HepG2 (cell line): ENCODE data around the gene ETS1. TPM values are rescaled to one million over a fixed set of nuclear protein-coding genes. Genes with fewer than 3 reads are reported as not detected.

Source experiments
- ATAC-seq: fragments of 200-7000 bp; cut with Tn5 transposase; 3 replicates; pipeline ENCODE4 v1.9.1; 2020; ENCODE audit warnings: mild to moderate bottlenecking, moderate library complexity
- BruUV-seq: library from RNA; stranded (reverse); fragments of 400-500 nt; replicated peaks from 2 replicates; lab custom pipeline; 2021; lab: Mats Ljungman, UMichigan
- CTCF ChIA-PET: fragments of 300-600 bp; formaldehyde crosslinking; extraction: SDS; loops from one replicate; lab custom pipeline; 2021; ENCODE audit warnings: low total read pairs, inconsistent platforms, low intra/inter-chr PET ratio; lab: Yijun Ruan, JAX
- POLR2A ChIA-PET: fragments of 350-600 bp; sonication (Branson Sonifier 250); formaldehyde crosslinking; loops from one replicate; lab custom pipeline; 2020; ENCODE audit warnings: antibody characterized with exemption, inconsistent platforms; lab: Yijun Ruan, JAX
- DNase-seq: peaks from one replicate; pipeline ENCODE4 v3.0.0-alpha.2; 2015; ENCODE audit warnings: low spot score
- FAIRE-seq: peaks from 3 replicates; lab custom pipeline; 2011; peaks lifted over from hg19 to GRCh38; lab: Jason Lieb, UNC
- H2AFZ ChIP-seq: one replicate; pipeline ENCODE4 v1.6.1; 2011; ENCODE audit warnings: low read length, inconsistent platforms
- H3K27ac ChIP-seq: fragments of 300-600 bp; 3 replicates; pipeline ENCODE4 v1.8.0; 2011; ENCODE audit warnings: mixed run types, mild to moderate bottlenecking, mixed read lengths, low read length, inconsistent platforms; ENCODE audit not compliant: insufficient read depth; ENCODE audit errors: extremely low read length
- H3K27me3 ChIP-seq, 2 experiments: fragments of 200-600 bp in 1 of 2; 2 replicates in 1 of 2; 3 replicates in 1 of 2; pipeline versions ENCODE4 v1.6.0 to v1.8.0; 2011; ENCODE audit warnings: low read length in 2 of 2, mild to moderate bottlenecking in 2 of 2, moderate library complexity in 2 of 2, inconsistent platforms in 1 of 2; ENCODE audit not compliant: insufficient read depth in 2 of 2, control insufficient read depth in 1 of 2
- H3K36me3 ChIP-seq, 2 experiments: fragments of 200-600 bp in 1 of 2; replicated peaks in 1 of 2; 2 replicates in 1 of 2; 3 replicates in 1 of 2; pipeline versions ENCODE4 v1.5.1 to v1.8.0; 2011; ENCODE audit warnings: low read length in 2 of 2, inconsistent platforms in 1 of 2; ENCODE audit not compliant: insufficient read depth in 2 of 2, control insufficient read depth in 1 of 2
- H3K4me1 ChIP-seq: 2 replicates; pipeline ENCODE4 v1.5.1; 2012; ENCODE audit warnings: low read length, inconsistent platforms; ENCODE audit not compliant: insufficient read depth
- H3K4me2 ChIP-seq: 2 replicates; pipeline ENCODE4 v1.6.0; 2011; ENCODE audit warnings: low read depth, low read length, inconsistent platforms
- H3K4me3 ChIP-seq, 3 experiments: fragments of 200-600 bp in 1 of 3; sonication (generic), shearing (Covaris generic) in 1 of 3; replicated peaks in 1 of 3; 2 replicates each; pipeline ENCODE4 v1.5.1; 2011 to 2016; ENCODE audit warnings: low read length in 3 of 3, inconsistent platforms in 2 of 3, low read depth in 2 of 3, mild to moderate bottlenecking in 2 of 3, control low read depth in 1 of 3, mixed read lengths in 1 of 3; ENCODE audit not compliant: insufficient read depth in 1 of 3
- H3K79me2 ChIP-seq: one replicate; pipeline ENCODE4 v1.6.1; 2011; ENCODE audit warnings: low read length, inconsistent platforms; ENCODE audit not compliant: insufficient read depth
- H3K9ac ChIP-seq: 2 replicates; pipeline ENCODE4 v1.6.0; 2011; ENCODE audit warnings: mild to moderate bottlenecking, low read depth, low read length, inconsistent platforms; ENCODE audit not compliant: insufficient read depth
- H3K9me3 ChIP-seq: 2 replicates; pipeline ENCODE4 v1.5.1; 2012; ENCODE audit warnings: mild to moderate bottlenecking, low read length
- H4K20me1 ChIP-seq: 2 replicates; pipeline ENCODE4 v1.6.0; 2011; ENCODE audit warnings: inconsistent platforms, mild to moderate bottlenecking, low read length, moderate library complexity; ENCODE audit not compliant: insufficient read depth
- ADNP ChIP-seq: sonication (generic); formaldehyde crosslinking; IDR thresholded peaks from 2 replicates; pipeline ENCODE4 v1.4.0; 2020; ENCODE audit warnings: missing genetic modification reagents
- ARID5B ChIP-seq: IDR thresholded peaks from 2 replicates; pipeline ENCODE4 v1.4.0; 2020; ENCODE audit warnings: mild to moderate bottlenecking, missing genetic modification reagents
- FOXC1 ChIP-seq: sonication (generic); formaldehyde crosslinking; IDR thresholded peaks from 2 replicates; pipeline ENCODE4 v1.8.0; 2022; ENCODE audit warnings: mild to moderate bottlenecking, missing genetic modification reagents, borderline replicate concordance
- JUN ChIP-seq: sonication (generic); formaldehyde crosslinking; IDR thresholded peaks from 2 replicates; pipeline ENCODE4 v1.4.0; 2020; ENCODE audit warnings: mild to moderate bottlenecking, missing genetic modification reagents
- ZNF841 ChIP-seq: sonication (generic); formaldehyde crosslinking; IDR thresholded peaks from 2 replicates; pipeline ENCODE4 v1.8.1; 2023; ENCODE audit warnings: missing genetic modification reagents, borderline replicate concordance
- WGBS: methylation state at CpG from one replicate; pipeline ENCODE4 v1.1.6; 2017; ENCODE audit warnings: low lambda C conversion rate; 5-methylcytosine and 5-hydroxymethylcytosine counted together
- in situ Hi-C: cut with HindIII; loops from 2 replicates; pipeline ENCODE4 v1.10.0; 2017; ENCODE audit warnings: low pct_unique_long_range_greater_than_20kb; ENCODE audit not compliant: extremely low pct_ligation_motif_present
- intact Hi-C: fragments of 100-400 bp; cut with micrococcal nuclease; formaldehyde crosslinking; loops from one replicate; pipeline ENCODE4 v1.10.0; 2022; ENCODE audit not compliant: unreplicated experiment
- polyA plus RNA-seq, 8 experiments: library from polyadenylated mRNA; depleted of rRNA in 3 of 8; stranded (reverse) in 7 of 8; unstranded in 1 of 8; fragments of >200 nt; fragmentation: Illumina TruSeq in 4 of 8; extraction: Trizol in 4 of 8; gene quantifications; 2 replicates each; pipeline versions ENCODE4 v1.2.1 to v1.2.3, GENCODE V29; 2011 to 2016; ENCODE audit warnings: low read depth in 4 of 8, missing spikeins in 1 of 8, mixed read lengths in 1 of 8; ENCODE audit not compliant: insufficient read depth in 1 of 8
- total RNA-seq, 5 experiments: library from RNA; depleted of rRNA; stranded (reverse); fragments of >200 nt; fragmentation: Illumina TruSeq; extraction: Trizol; gene quantifications; 2 replicates each; pipeline ENCODE4 v1.2.3, GENCODE V29; 2016; ENCODE audit warnings: low read depth in 1 of 5
- TF ChIP-seq, protein P1 (sequence below): sonication (generic); formaldehyde crosslinking; IDR thresholded peaks from 2 replicates; pipeline ENCODE4 v1.4.0; 2020; ENCODE audit warnings: missing genetic modification reagents
- TF ChIP-seq, protein P2 (sequence below): IDR thresholded peaks from 2 replicates; pipeline ENCODE4 v1.6.1; 2012; ENCODE audit warnings: low read depth, low read length, improper control_type of control experiment

Gene ETS1
- total and polyA plus RNA-seq, 2 of the 13 experiments (the other 11 are each of a cell fraction or from before 2014, with no cell fraction given): 0.18 to 0.34 TPM

DNA sequence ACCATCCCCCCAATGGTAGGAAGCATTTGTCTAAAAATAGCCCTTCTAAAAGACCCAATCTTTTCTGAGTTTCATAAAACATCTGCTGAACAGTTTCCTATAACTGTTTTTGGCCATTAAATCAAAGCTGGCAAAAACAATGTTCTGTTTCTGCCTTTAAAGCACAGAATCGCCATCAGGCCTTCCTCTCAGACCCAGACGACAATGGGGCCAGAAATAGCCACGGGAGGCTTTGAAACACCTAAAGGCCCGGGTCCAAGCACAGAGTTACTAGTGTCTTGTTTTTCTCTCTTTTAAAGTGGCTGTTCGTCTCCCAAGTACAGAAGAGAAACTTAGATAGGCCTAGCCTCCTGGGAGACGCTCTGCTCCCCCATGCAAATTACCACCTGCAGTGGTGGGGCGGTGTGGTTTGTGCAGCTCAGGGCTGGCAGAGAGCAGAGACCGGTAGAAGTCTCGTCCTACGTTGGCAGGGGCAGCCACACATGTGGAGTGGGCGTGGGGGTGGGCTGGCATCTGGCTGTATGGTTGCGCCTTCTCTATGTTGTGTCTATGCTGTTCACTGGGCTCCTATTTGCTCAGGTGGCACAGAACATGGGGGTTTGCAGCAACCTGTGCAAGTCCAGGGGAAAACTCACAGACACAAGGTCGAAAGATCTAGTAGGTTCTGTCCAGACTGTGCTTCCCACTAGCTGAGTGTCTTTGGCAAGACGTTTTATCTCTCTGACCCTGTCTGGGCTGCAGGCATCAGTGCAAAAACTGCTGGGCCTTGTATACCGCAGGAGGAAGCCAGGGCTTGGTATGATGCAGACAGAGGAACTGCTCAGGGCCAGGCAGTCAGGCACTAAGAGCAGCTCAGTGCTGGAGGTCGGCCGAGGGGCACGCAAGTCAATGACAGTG lies 23.6 kb upstream of the ETS1 start:
- H3K4me3 ChIP-seq: no peak overlapping the region
- no peaks in the 10 kb centered on the region for H3K4me1 ChIP-seq
- WGBS: 15% methylated on average over 14 of the region's 18 CpGs
- POLR2A ChIA-PET: no interaction called here
- H3K4me2 ChIP-seq: no peak overlapping the region
- FAIRE-seq (no peak), ATAC-seq (no peak), DNase-seq (no peak)
- TF ChIP-seq JUN (CRISPR knock-in tag) (no peak), ZNF841 (CRISPR knock-in tag) (no peak), ARID5B (CRISPR knock-in tag) (no peak), FOXC1 (CRISPR knock-in tag) (no peak), ADNP (CRISPR knock-in tag) (no peak)
- TF ChIP-seq, protein P1, sequence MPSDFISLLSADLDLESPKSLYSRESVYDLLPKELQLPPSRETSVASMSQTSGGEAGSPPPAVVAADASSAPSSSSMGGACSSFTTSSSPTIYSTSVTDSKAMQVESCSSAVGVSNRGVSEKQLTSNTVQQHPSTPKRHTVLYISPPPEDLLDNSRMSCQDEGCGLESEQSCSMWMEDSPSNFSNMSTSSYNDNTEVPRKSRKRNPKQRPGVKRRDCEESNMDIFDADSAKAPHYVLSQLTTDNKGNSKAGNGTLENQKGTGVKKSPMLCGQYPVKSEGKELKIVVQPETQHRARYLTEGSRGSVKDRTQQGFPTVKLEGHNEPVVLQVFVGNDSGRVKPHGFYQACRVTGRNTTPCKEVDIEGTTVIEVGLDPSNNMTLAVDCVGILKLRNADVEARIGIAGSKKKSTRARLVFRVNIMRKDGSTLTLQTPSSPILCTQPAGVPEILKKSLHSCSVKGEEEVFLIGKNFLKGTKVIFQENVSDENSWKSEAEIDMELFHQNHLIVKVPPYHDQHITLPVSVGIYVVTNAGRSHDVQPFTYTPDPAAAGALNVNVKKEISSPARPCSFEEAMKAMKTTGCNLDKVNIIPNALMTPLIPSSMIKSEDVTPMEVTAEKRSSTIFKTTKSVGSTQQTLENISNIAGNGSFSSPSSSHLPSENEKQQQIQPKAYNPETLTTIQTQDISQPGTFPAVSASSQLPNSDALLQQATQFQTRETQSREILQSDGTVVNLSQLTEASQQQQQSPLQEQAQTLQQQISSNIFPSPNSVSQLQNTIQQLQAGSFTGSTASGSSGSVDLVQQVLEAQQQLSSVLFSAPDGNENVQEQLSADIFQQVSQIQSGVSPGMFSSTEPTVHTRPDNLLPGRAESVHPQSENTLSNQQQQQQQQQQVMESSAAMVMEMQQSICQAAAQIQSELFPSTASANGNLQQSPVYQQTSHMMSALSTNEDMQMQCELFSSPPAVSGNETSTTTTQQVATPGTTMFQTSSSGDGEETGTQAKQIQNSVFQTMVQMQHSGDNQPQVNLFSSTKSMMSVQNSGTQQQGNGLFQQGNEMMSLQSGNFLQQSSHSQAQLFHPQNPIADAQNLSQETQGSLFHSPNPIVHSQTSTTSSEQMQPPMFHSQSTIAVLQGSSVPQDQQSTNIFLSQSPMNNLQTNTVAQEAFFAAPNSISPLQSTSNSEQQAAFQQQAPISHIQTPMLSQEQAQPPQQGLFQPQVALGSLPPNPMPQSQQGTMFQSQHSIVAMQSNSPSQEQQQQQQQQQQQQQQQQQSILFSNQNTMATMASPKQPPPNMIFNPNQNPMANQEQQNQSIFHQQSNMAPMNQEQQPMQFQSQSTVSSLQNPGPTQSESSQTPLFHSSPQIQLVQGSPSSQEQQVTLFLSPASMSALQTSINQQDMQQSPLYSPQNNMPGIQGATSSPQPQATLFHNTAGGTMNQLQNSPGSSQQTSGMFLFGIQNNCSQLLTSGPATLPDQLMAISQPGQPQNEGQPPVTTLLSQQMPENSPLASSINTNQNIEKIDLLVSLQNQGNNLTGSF: no peak
- TF ChIP-seq, protein P2, sequence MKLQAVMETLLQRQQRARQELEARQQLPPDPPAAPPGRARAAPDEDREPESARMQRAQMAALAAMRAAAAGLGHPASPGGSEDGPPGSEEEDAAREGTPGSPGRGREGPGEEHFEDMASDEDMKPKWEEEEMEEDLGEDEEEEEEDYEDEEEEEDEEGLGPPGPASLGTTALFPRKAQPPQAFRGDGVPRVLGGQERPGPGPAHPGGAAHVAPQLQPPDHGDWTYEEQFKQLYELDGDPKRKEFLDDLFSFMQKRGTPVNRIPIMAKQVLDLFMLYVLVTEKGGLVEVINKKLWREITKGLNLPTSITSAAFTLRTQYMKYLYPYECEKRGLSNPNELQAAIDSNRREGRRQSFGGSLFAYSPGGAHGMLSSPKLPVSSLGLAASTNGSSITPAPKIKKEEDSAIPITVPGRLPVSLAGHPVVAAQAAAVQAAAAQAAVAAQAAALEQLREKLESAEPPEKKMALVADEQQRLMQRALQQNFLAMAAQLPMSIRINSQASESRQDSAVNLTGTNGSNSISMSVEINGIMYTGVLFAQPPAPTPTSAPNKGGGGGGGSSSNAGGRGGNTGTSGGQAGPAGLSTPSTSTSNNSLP: no peak
- no peak overlapping the region for H3K9ac ChIP-seq
- no peaks in the 10 kb centered on the region for H4K20me1 ChIP-seq
- intact Hi-C loops (no loop called here), in situ Hi-C loops (no loop called here)
- no peak overlapping the region for H3K27ac ChIP-seq
- no peaks in the 10 kb centered on the region for H3K9me3 ChIP-seq
- no peak overlapping the region for H2AFZ ChIP-seq
- no peaks in the 10 kb centered on the region for H3K79me2 ChIP-seq
- CTCF ChIA-PET: no interaction called here
- BruUV-seq: no TSS peak
- H3K36me3 ChIP-seq: no peaks in the 10 kb centered on the region
- H3K27me3 ChIP-seq: peaks cover 6 to 28% of the 10 kb centered on the region in 2 experiments; a peak in 4 of 5 replicates
